HFF-Myc (cell line): ENCODE measurements around the gene THADA.
A peak's percentile ranks its signal among the peaks of the same experiment; 100 is the strongest.

Experiments used
- DNase-seq: peaks from one replicate; pipeline ENCODE4 v3.0.0-alpha.2; 2011; ENCODE audit warnings: low read depth; ENCODE audit errors: extremely low read depth
- H3K4me3 ChIP-seq: replicated peaks from 2 replicates; pipeline ENCODE4 v1.5.1; 2011; ENCODE audit warnings: low read depth, mild to moderate bottlenecking, control low read depth, low read length
- TF ChIP-seq, protein P1 (sequence below): IDR thresholded peaks from 2 replicates; pipeline ENCODE4 v1.5.1; 2012; ENCODE audit warnings: mild to moderate bottlenecking, low read depth, low read length, control low read depth; ENCODE audit errors: missing control alignments

The THADA gene

DNA sequence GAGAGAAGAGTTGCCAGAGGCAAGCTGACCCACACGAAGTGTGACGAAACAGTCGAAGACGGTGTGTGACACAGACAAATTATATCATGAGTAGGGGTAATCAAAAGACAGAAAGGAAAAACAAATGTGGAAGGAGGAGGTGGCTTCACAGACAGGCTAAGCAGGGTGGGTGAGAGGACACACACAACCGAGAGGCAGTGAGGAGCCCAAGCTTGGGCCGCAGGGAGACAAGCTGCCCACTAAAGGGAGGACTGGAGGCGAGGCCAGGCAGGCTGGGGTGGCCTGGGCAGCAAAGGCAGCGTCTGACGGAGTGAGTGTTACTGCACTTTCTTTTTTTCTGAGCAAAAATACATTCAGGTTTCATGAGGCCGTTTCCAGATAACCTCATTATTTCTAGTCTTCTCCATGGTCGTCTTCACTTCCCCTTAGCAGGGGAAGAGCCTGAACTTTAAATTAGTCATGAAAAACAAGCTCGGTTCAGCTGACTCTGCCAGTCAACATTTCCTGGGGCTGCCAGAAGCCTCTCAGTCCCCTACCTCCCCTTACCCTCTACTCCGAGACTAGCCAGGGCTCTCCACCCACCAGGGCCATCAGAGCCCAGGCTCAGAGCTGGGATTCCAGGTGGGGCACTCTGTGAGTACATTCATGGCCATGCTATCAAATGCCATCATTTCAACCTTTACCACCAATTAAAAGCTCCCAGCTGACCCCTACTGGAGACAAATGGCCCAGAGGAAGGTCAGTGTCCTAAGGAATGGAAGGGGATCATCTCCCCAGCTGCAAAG, 355.7 kb downstream of the THADA start:
- no peak overlapping the region for H3K4me3 ChIP-seq
- DNase-seq = no peak
- TF ChIP-seq, protein P1, sequence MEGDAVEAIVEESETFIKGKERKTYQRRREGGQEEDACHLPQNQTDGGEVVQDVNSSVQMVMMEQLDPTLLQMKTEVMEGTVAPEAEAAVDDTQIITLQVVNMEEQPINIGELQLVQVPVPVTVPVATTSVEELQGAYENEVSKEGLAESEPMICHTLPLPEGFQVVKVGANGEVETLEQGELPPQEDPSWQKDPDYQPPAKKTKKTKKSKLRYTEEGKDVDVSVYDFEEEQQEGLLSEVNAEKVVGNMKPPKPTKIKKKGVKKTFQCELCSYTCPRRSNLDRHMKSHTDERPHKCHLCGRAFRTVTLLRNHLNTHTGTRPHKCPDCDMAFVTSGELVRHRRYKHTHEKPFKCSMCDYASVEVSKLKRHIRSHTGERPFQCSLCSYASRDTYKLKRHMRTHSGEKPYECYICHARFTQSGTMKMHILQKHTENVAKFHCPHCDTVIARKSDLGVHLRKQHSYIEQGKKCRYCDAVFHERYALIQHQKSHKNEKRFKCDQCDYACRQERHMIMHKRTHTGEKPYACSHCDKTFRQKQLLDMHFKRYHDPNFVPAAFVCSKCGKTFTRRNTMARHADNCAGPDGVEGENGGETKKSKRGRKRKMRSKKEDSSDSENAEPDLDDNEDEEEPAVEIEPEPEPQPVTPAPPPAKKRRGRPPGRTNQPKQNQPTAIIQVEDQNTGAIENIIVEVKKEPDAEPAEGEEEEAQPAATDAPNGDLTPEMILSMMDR = peak; percentile 11

DNA sequence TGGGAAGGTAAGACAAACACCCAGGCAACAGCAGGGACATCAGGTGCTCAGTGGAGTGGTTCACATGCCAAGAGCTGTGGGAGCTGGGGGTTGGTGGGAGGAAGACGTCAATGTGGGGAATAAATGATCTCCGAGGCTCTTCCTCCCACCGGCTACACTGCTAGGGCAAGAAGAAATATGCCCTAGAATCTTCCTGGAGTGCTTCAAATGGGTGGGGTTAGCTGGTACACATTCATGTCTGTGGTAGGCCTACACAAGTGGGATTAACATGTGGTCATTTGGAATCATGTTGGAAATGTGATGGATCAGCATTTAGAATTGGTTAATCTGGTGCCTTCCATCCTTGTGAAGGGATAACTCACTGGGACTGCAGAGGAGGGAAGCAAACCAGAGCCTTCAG, 357.0 kb downstream of the THADA start:
- DNase-seq = no peak
- H3K4me3 ChIP-seq = no peak overlapping the region
- TF ChIP-seq, protein P1 = no peak

DNA sequence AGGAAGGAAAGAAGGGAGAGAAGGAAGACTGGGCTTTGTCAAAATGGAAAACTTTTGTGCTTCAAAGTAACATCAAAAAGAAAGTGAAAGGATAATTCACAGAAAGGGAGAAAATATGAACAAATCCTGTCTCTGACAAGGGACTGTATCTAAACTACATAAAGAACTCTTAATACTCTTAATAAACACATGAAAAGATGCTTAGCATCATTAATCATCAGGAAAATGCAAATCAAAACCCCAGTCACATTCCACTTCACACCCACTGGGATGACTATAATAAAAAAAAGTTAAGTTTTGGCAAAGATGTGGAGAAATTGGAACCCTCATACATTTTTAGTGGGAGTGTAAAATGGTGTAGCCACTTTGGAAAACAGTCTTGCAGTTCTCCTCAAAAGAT, 357.7 kb downstream of the THADA start:
- TF ChIP-seq, protein P1 = no peak
- DNase-seq = no peak
- no peak overlapping the region for H3K4me3 ChIP-seq

DNA sequence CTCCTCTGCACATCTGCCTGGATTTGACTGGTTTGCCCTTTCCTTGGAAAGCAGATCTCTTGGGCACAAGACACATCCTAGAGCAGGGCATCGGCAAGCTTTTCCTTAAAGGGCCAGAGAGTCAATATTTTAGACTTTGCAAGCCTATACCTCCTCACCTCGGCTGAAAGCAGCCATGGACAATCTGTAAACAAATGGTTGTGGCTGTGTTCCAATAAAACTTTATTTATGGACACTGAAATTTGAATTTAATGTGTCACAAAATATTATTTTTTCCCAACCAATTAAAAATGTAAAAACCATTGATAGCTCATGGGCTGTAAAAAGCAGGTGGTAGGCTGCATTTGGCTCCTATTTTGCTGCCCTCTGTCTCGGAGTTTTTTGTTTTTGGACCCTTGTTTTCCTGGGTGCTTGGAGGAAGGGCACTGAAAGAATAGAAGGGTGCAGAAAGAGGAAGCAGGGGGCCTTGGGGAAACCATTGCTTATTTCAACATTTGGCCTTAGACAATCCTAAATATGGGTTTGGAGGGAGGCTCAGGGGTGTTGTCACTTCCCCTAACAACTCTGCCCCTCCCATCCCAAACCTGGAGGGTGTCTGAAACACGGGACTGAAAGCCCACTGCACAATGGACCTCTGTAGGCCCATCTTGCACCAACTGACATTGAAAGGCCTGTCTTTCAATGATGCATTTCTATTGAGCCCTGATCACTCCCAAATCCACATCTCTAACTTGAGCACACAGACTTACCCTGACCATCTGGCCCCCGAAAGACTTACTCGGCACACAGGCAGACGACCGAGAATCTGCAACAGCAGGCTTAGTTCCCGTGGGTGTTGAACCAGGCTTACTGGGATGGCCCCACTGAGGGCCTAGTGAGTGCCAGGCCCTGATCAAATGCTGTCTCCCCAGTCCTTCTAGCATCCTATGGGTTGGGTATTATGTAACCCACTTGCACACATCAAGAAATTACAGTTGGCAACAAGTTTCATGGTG, 362.3 kb downstream of the THADA start:
- no peak for DNase-seq
- TF ChIP-seq, protein P1 = no peak
- H3K4me3 ChIP-seq = no peak overlapping the region

DNA sequence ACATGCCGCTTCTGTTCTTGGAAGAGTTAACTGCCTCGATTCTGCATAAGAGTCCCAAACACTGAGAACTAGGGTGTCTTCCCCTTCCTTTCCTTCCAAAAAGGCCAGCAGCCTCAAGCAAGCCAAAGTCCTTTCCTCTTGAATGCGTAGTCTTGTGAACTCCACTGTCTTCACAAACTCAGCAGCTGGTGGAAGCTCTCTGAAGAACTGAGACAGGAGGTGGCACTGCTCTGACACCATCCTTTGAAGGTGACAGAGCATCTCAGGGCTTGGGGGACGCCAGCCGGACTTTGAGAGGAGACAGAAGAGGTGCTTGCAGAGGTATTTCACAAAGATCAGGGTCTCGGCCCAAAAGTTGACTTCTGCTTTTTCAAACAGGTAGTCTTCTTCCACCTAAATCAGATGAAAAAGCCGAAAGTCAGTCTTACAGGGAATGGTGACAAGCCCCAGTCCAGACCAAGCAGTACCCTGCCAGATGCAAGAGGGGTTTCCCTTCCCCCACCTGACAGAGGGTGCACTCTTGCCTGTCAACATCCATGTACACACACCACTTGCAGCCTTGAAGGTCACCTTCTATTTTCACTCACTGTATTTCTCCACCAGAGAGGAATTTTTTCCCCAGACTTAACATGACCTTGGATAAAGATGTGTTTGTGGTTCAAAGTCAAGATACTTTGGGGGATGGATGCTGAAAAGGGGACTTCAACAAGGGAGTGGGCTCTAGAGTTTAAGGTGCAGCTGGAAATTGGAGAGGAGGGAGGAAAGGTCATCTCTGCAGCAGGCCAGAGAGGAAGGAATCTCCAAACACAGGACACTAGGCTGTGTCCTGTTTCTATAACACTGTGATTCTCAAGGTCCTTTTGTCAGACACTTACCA, 364.6 kb downstream of the THADA start:
- TF ChIP-seq, protein P1 = no peak
- no peak for DNase-seq
- H3K4me3 ChIP-seq = no peak overlapping the region

DNA sequence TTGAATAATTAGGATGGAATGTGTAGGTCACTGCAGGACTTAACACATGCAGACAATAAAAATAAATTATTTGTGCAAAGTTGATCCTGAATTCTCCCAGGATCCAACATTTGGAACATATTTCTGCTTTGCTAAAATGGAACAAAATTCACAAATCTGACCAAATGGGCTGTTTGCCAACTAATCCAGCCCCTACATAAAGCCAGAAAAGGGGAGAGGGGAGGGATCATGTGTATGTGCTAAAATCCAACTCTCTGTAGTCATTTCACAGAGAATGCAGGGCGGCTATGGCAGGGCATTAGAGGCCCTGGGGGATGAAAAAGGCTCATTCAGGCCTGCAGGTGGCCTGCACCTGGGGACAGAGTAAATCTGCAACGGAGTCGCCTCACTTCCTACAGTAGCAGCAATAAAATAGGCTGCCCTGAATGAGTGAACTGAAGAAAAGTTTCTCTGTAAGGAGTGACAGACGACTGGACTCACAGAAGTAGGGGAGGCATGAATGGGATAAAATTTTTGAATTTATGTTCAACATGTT, 365.4 kb downstream of the THADA start:
- TF ChIP-seq, protein P1 = no peak
- no peak overlapping the region for H3K4me3 ChIP-seq
- no peak for DNase-seq
